H1 (cell line): Measurements from ENCODE around the gene C17orf50. TPM values are rescaled to one million over a fixed set of nuclear protein-coding genes. Genes with fewer than 3 reads are reported as not detected.

Experiments
- CTCF ChIA-PET: fragments of 300-600 bp; sonication (Branson Sonifier 250); formaldehyde crosslinking; loops from one replicate; lab custom pipeline; 2021; ENCODE audit not compliant: partially characterized antibody; lab: Charles Lee
- POLR2A ChIA-PET: fragments of 300-600 bp; sonication (Branson Sonifier 250); formaldehyde crosslinking; loops from one replicate; lab custom pipeline; 2021; ENCODE audit warnings: inconsistent platforms; ENCODE audit not compliant: partially characterized antibody; lab: Charles Lee
- DNase-seq, 2 experiments: peaks; one replicate each; pipeline versions ENCODE4 v3.0.0 to v3.0.0-alpha.2; 2010 to 2022; ENCODE audit warnings: low spot score in 2 of 2, low read depth in 1 of 2, mixed read lengths in 1 of 2
- FAIRE-seq: peaks from 2 replicates; lab custom pipeline; 2011; peaks lifted over from hg19 to GRCh38; lab: Jason Lieb, UNC
- H2AFZ ChIP-seq: 2 replicates; pipeline ENCODE4 v1.8.1; 2012; ENCODE audit warnings: low read length, inconsistent platforms
- H2AK5ac ChIP-seq: 2 replicates; pipeline ENCODE4 v1.6.1; 2013; ENCODE audit warnings: low read depth, low read length
- H2BK120ac ChIP-seq: replicated peaks from 2 replicates; pipeline ENCODE3; 2013; ENCODE audit warnings: low read depth, low read length, inconsistent platforms
- H2BK12ac ChIP-seq: 2 replicates; pipeline ENCODE4 v1.6.1; 2013; ENCODE audit warnings: low read depth, low read length
- H2BK15ac ChIP-seq: 2 replicates; pipeline ENCODE4 v1.6.1; 2013; ENCODE audit warnings: low read length
- H2BK20ac ChIP-seq: 2 replicates; pipeline ENCODE4 v1.6.1; 2013; ENCODE audit warnings: low read length
- H2BK5ac ChIP-seq: 2 replicates; pipeline ENCODE4 v1.6.1; 2013; ENCODE audit warnings: low read depth, low read length
- H3K14ac ChIP-seq: 2 replicates; pipeline ENCODE4 v1.6.1; 2013; ENCODE audit warnings: inconsistent platforms; ENCODE audit not compliant: insufficient read length
- H3K18ac ChIP-seq: 2 replicates; pipeline ENCODE4 v1.6.1; 2013; ENCODE audit warnings: low read length; ENCODE audit errors: extremely low read depth
- H3K23ac ChIP-seq: 2 replicates; pipeline ENCODE4 v1.6.1; 2013; ENCODE audit warnings: inconsistent platforms; ENCODE audit not compliant: insufficient read length
- H3K23me2 ChIP-seq: 2 replicates; pipeline ENCODE4 v1.6.1; 2013; ENCODE audit warnings: low read depth, low read length
- H3K27ac ChIP-seq: 2 replicates; pipeline ENCODE4 v1.6.1; 2011; ENCODE audit warnings: low read depth, low read length, inconsistent platforms
- H3K27me3 ChIP-seq, 4 experiments: replicated peaks in 1 of 4; 1 replicate in 1 of 4; 2 replicates in 3 of 4; pipeline versions ENCODE4 v1.6.1 to v1.8.1; 2011 to 2013; ENCODE audit warnings: low read length in 3 of 4, mild to moderate bottlenecking in 3 of 4, inconsistent platforms in 2 of 4, mixed read lengths in 2 of 4, moderate library complexity in 1 of 4; ENCODE audit not compliant: control insufficient read depth in 3 of 4, insufficient read depth in 3 of 4; ENCODE audit errors: extremely low read depth in 1 of 4
- H3K36me3 ChIP-seq, 4 experiments: 2 replicates each; pipeline versions ENCODE4 v1.6.1 to v1.8.1; 2011 to 2013; ENCODE audit warnings: mild to moderate bottlenecking in 4 of 4, low read length in 3 of 4, moderate library complexity in 2 of 4, control low read depth in 1 of 4, inconsistent platforms in 1 of 4; ENCODE audit not compliant: insufficient read depth in 4 of 4, control insufficient read depth in 2 of 4
- H3K4ac ChIP-seq: replicated peaks from 2 replicates; pipeline ENCODE3; 2013; ENCODE audit warnings: low read length, low read depth, mixed read lengths, inconsistent platforms; ENCODE audit not compliant: insufficient read length
- H3K4me1 ChIP-seq, 4 experiments: replicated peaks in 1 of 4; 1 replicate in 1 of 4; 2 replicates in 3 of 4; pipeline versions ENCODE4 v1.6.1 to v1.8.1; 2011 to 2013; ENCODE audit warnings: low read length in 3 of 4, inconsistent platforms in 2 of 4, mixed read lengths in 1 of 4; ENCODE audit not compliant: insufficient read depth in 4 of 4, control insufficient read depth in 3 of 4
- H3K4me2 ChIP-seq, 2 experiments: 2 replicates each; pipeline versions ENCODE4 v1.6.1 to v1.8.1; 2011 to 2013; ENCODE audit warnings: low read depth in 2 of 2, low read length in 2 of 2, control low read depth in 1 of 2, inconsistent platforms in 1 of 2, mild to moderate bottlenecking in 1 of 2; ENCODE audit not compliant: insufficient read depth in 1 of 2
- H3K4me3 ChIP-seq, 4 experiments: fragments of 200-600, 300-600 bp in 1 of 4; sonication (generic), shearing (Covaris generic), sonication (Bioruptor Twin) in 1 of 4; 2 replicates each; pipeline versions ENCODE4 v1.5.1 to v1.8.1; 2011 to 2016; ENCODE audit warnings: low read length in 4 of 4, low read depth in 3 of 4, control low read depth in 2 of 4, inconsistent platforms in 2 of 4, mild to moderate bottlenecking in 2 of 4, mixed read lengths in 1 of 4, moderate library complexity in 1 of 4; ENCODE audit not compliant: insufficient read depth in 2 of 4; ENCODE audit errors: extremely low read depth in 1 of 4
- H3K56ac ChIP-seq: replicated peaks from 2 replicates; pipeline ENCODE3; 2013; ENCODE audit warnings: low read depth, mild to moderate bottlenecking, mixed read lengths, low read length, inconsistent platforms; ENCODE audit not compliant: insufficient read length
- H3K79me1 ChIP-seq: 2 replicates; pipeline ENCODE4 v1.6.1; 2013; ENCODE audit warnings: low read depth, low read length, control low read depth
- H3K79me2 ChIP-seq, 2 experiments: 2 replicates each; pipeline versions ENCODE4 v1.6.1 to v1.8.1; 2012 to 2013; ENCODE audit warnings: low read length in 2 of 2, mild to moderate bottlenecking in 2 of 2, inconsistent platforms in 1 of 2; ENCODE audit not compliant: insufficient read depth in 2 of 2, control insufficient read depth in 1 of 2
- H3K9ac ChIP-seq, 4 experiments: replicated peaks in 1 of 4; 1 replicate in 1 of 4; 2 replicates in 3 of 4; pipeline versions ENCODE4 v1.6.1 to v1.8.1; 2011 to 2013; ENCODE audit warnings: low read depth in 3 of 4, low read length in 3 of 4, control low read depth in 2 of 4, mild to moderate bottlenecking in 2 of 4, moderate library complexity in 2 of 4, inconsistent platforms in 1 of 4; ENCODE audit errors: extremely low read depth in 1 of 4
- H3K9me3 ChIP-seq, 2 experiments: 2 replicates each; pipeline versions ENCODE4 v1.6.1 to v1.8.1; 2012 to 2013; ENCODE audit warnings: mild to moderate bottlenecking in 2 of 2, moderate library complexity in 2 of 2, control low read depth in 1 of 2, inconsistent platforms in 1 of 2, low read depth in 1 of 2, low read length in 1 of 2, mixed read lengths in 1 of 2; ENCODE audit not compliant: insufficient read depth in 2 of 2
- H4K20me1 ChIP-seq, 2 experiments: replicated peaks in 1 of 2; 2 replicates each; pipeline versions ENCODE3 to v1.8.1; 2011 to 2013; ENCODE audit warnings: inconsistent platforms in 2 of 2, low read length in 2 of 2, mild to moderate bottlenecking in 1 of 2; ENCODE audit not compliant: insufficient read depth in 2 of 2, control insufficient read depth in 1 of 2
- H4K5ac ChIP-seq: 2 replicates; pipeline ENCODE4 v1.6.1; 2013; ENCODE audit warnings: low read length, low read depth, mixed read lengths, inconsistent platforms; ENCODE audit not compliant: insufficient read length
- H4K8ac ChIP-seq: 2 replicates; pipeline ENCODE4 v1.8.0; 2013; ENCODE audit warnings: mild to moderate bottlenecking, moderate library complexity, low read length, inconsistent platforms; ENCODE audit not compliant: insufficient read depth; ENCODE audit errors: extremely low read depth
- H4K91ac ChIP-seq: replicated peaks from 2 replicates; pipeline ENCODE3; 2013; ENCODE audit warnings: low read length, mixed read lengths, inconsistent platforms; ENCODE audit not compliant: insufficient read length
- SUZ12 ChIP-seq: fragments of 200-600 bp; sonication (generic); IDR thresholded peaks from 2 replicates; pipeline ENCODE4 v1.6.1; 2012; ENCODE audit warnings: mild to moderate bottlenecking, inconsistent platforms, low read length, moderate library complexity, mixed read lengths
- WGBS, 2 experiments: shearing (Covaris generic) in 1 of 2; methylation state at CpG; one replicate each; pipeline versions ENCODE4 v1.1.6 to v1.1.7; 2013 to 2015; ENCODE audit warnings: low lambda C conversion rate in 2 of 2, mixed read lengths in 2 of 2, inconsistent platforms in 1 of 2, low coverage in 1 of 2, missing lambda C conversion rate in 1 of 2; ENCODE audit not compliant: insufficient replicate concordance in 2 of 2, insufficient coverage in 1 of 2, insufficient read length in 1 of 2; ENCODE audit errors: extremely low coverage in 1 of 2, missing lambda C conversion rate in 1 of 2; 5-methylcytosine and 5-hydroxymethylcytosine counted together
- polyA plus RNA-seq, 7 experiments: library from polyadenylated mRNA; depleted of rRNA in 3 of 7; stranded (reverse) in 5 of 7; unstranded in 2 of 7; fragments of >200 nt in 5 of 7; fragments of 200-250 nt in 2 of 7; gene quantifications; 1 replicate in 5 of 7; 2 replicates in 1 of 7; 4 replicates in 1 of 7; pipeline versions ENCODE4 v1.2.1 to v1.2.3, GENCODE V29; 2011 to 2013; ENCODE audit warnings: missing spikeins in 2 of 7, mixed read lengths in 2 of 7
- total RNA-seq: library from RNA; stranded (reverse); fragmentation: NEBNext Ultra II Directional; extraction: Animal tissue kit (Norgen Biotek cat#: 25700); gene quantifications from 2 replicates; pipeline ENCODE4 v1.2.1, GENCODE V29; 2021

The C17orf50 gene
- total and polyA plus RNA-seq, 2 of the 8 experiments (the other 6 are each of a cell fraction or from before 2014, with no cell fraction given) = 0.12 TPM; not detected in 1

DNA sequence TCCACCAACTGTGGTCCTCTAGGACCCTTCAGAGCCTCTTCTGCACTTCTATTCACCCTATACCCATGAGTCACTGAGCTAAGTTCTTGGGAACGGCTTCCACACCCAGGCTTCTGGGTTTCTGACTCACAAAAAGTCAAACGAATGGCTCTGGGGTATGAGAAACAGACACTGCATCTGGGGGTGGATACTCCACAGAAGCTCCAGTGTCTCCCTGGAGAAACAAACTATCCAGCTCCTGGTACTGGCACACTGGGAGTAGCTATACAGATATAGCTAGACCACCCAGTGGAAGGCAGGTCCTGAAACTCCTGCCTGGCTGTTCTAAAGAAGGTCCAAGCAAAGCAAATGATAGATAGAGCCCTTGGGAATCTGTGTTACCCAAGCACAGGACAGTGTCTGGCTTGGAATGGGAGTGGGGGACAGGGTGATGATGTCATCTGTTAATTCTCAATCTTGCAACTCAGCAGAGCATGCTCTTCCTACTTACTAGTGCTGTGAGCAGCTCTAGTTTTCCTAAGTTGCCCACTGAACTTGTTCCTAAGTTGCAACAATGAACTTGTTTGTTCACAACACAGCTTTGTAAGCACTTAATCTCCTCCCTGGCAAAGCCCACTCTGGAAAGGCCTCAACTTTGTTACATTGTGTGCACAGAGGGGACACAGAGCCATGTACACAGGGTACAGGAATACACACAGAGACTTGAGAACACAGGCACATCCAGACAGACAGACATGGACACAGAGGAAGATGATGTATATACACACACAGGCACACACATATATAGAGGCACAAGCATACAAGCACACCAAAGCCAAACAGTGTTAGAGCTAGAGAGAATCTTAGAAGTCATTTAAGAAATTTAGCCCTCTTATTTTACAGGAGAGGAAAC lies 28.0 kb downstream of the C17orf50 start:
- FAIRE-seq = no peak
- no peaks in the 10 kb centered on the region; a peak in 1 of 8 replicates for H3K36me3 ChIP-seq
- peaks cover 6 to 12% (median 10%) of the 10 kb centered on the region in 4 experiments for H3K27me3 ChIP-seq
- H2BK12ac ChIP-seq = no peak overlapping the region; the same call in 1 of the 2 replicates
- H3K4me3 ChIP-seq = no peak overlapping the region
- POLR2A ChIA-PET = interaction anchor here (2.3 kb wide), 1 partner anchor 20 kb away, joined by 9 read pairs; the partner anchor contains the start of gene TAF15
- H3K14ac ChIP-seq = no peak overlapping the region
- H3K9ac ChIP-seq = no peak overlapping the region
- H3K27ac ChIP-seq = no peak overlapping the region
- H2AFZ ChIP-seq = no peak overlapping the region
- H3K18ac ChIP-seq = no peak overlapping the region
- no peak overlapping the region for H2BK5ac ChIP-seq
- H3K79me2 ChIP-seq = no peaks in the 10 kb centered on the region
- no peak overlapping the region for H2BK20ac ChIP-seq
- TF ChIP-seq SUZ12 = no peak
- no peaks in the 10 kb centered on the region for H3K23me2 ChIP-seq
- no peak overlapping the region for H3K56ac ChIP-seq
- H2BK120ac ChIP-seq = no peak overlapping the region
- no peak overlapping the region for H3K4ac ChIP-seq
- no peak overlapping the region for H3K4me2 ChIP-seq
- H4K20me1 ChIP-seq = peaks cover 0 to 2% of the 10 kb centered on the region in 2 experiments
- H2AK5ac ChIP-seq = no peak overlapping the region
- H3K23ac ChIP-seq = no peak overlapping the region
- H2BK15ac ChIP-seq = 0 out of 2 replicates have a peak overlapping the region, but pooled peaks have one; percentile 50
- no peak overlapping the region for H4K91ac ChIP-seq
- H3K4me1 ChIP-seq = 0 out of 7 replicates have a peak, but pooled peaks cover 0 to 2% (median 0%) of the 10 kb centered on the region in 4 experiments
- WGBS, 2 experiments = 90% methylated on average over 2 of the region's 2 CpGs; no CpG with 5 or more reads in 1 of the 2 experiments
- H3K79me1 ChIP-seq = no peaks in the 10 kb centered on the region
- CTCF ChIA-PET = interaction anchor here (1.2 to 17.5 kb wide), 4 partner anchors 12 to 42 kb away, joined by 3 to 247 read pairs (median 14); no protein-coding TSS in a partner anchor
- no peak for DNase-seq
- H4K8ac ChIP-seq = no peak overlapping the region
- H4K5ac ChIP-seq = no peak overlapping the region
- H3K9me3 ChIP-seq = no peaks in the 10 kb centered on the region
